ENCODE results near the gene MAPKAPK2.
"Not testable (repeated sequence)": the region's sequence is repeated elsewhere in the genome, so short reads cannot be mapped to it uniquely, and the experiment has no call there.

The MAPKAPK2 gene

DNA sequence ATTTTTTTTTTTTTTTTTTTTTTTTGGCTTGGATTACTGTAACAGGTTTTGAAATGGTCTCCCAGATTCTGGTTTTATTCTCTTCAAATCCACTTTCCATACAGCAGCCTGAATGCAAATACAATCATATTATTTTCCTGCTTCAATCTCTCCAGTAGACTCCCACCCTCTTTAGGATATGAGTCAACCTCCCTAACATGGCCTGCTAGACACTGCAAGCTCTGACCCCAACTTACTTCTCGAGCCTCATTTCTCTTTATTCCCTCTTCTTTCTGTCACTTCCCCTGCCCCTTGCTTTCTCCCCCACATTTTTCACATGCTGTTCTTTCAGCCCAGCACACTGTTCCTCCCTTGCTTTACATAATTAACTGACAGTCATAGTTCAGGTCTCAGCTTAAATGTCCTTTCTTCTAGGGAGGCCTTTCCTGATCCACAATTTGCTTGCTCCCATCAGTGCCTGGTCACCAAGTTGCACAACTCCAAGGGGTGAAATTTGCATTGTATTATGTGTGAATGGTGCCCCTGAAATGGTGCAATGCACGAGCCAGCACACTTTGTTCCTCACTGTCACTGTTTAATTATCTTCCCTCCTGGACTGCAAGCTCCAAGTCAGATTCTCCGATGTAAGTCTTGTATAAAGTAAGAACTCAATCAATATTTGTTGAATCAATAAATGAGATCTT is 63.8 kb downstream of the MAPKAPK2 start:
- no peak for FAIRE-seq

DNA sequence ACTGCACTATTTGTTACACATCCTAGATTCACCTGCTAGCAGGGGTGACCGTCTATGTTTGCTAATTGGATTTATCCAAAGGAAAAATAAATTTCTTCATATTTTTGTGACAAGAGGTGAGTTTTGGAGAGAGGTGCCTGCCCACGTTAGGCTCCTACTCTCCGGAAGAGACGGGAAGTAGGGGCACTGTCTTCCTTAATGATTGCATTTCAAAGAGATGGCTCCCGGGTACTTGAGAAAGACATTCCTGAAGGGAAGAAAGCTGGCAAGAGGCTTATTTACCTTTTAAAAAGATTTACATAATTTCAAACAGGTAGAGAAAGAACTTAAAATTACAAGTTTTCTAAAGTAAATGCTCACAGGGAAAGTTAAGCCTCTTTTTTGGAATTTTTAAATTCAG is 67.2 kb downstream of the MAPKAPK2 start:
- FAIRE-seq: no peak

- no peak for FAIRE-seq
Observed at GRCh38 chr1:206752481-206752880, 67.8 kb downstream of the MAPKAPK2 start.

- FAIRE-seq: no peak
Observed at GRCh38 chr1:206753141-206753540, 68.4 kb downstream of the MAPKAPK2 start.

DNA sequence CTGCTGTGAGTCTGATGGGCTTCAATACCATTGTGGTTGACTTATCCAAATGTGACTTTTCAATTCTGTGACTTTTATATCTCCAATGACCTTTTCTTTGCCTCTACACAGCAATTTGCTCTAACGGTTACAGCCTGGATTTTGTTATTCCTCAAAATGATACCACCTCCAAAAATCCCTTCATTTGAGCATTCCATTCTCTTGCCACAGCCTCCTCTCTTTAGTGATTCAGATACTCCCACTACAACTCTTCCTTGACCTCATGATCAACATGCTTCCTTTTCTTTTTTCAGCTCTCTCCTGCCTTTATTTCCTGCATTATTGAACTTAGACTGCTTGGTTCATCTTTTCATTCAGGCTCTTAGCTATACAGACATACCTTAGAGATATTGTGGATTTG is 69.3 kb downstream of the MAPKAPK2 start:
- FAIRE-seq: no peak

GRCh38 chr1:206757524-206758266 is 73.0 kb downstream of the MAPKAPK2 start:
- no peak for FAIRE-seq

DNA sequence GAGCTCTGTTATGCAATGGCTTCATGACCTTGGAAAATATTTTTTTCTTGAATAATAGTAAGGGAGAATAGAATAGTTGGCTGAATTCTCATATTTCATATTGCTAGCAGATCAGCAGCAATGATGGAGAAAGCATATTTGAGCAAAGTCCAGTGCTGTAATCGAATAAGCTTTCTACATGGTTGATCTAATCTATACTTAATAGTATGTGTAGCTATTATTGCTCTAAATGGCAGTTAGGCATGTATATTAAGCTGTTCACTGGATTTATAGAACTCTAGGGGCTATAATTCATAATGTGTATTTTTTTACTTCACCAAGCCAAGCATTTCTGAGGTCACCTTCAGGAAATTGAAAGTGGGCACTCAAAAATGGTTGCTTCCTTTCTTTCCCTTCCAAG is 75.9 kb downstream of the MAPKAPK2 start:
- no peak for FAIRE-seq

GRCh38 chr1:206761159-206761768 is 76.6 kb downstream of the MAPKAPK2 start:
- no peak for FAIRE-seq

GRCh38 chr1:206762741-206763364 is 78.1 kb downstream of the MAPKAPK2 start:
- not testable (repeated sequence) for FAIRE-seq

- not testable (repeated sequence) for FAIRE-seq
Observed at GRCh38 chr1:206765771-206766170, 81.1 kb downstream of the MAPKAPK2 start.

DNA sequence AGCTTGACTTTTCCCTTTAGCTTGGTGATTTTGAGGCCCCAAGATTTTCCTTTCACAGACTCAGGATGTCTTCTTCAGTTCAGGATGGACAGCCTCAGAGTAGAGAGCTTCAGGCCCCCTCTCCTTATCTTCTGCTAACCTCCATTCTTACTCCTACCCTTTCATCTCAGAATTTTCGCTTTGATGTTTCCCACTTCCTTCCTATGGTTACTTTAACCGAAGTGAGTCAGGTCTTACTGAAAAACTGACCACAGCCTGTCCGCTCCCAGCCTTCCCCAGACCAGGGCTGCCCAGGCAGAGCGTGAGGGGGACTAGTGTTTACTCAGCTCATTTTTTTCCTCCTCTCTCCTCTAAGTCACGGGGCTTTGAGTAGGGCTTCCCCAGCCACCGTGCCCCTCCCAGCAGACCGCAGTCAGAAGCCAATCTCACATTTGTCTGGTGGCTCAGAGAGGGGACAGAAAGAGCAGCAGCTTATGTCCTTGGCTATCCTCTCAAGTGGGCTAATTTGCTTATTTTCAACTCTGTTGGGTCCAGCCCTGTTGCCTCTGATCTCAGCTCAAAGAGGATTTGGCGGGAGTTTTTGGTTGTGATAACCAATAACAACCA is 81.6 kb downstream of the MAPKAPK2 start:
- no peak for FAIRE-seq

DNA sequence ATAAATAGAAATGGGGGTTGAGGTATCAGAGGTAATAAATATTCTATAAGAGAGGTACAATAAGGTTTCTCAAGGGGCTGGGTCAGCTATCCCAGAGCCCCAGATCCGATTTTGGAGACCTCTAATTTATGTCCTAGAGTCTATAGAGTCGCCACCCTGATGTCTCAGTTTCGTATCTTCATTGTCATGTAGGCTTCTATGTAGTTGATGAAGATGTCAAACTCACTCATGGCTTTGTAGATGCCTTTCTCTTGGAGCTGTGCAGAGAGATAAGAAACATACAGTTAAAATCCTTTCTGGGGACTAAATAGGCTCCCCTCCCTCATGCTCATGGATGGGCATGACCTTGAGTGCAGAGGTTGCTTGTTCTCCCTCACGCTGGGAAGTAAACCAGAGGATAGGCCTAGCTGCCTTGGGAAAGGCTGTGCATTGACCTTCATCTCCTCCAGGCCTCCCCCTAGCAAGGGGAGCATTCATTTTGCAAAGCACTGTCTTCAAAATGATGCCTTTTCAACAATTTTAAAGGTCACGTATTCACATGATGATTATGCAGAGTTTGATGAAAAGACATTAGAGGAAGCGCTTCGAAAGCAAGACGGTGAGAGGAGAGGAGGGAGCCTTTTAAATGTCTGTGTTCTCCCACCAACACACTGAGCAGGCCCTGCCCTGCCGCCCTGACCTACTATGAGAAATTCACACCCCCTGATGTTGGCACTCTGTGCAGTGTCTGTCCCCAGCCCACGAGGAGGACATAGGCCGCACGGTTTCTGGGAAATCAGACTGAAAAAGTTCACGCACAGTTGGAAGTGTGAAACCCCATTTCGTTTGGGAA is 84.0 kb downstream of the MAPKAPK2 start:
- no peak for FAIRE-seq

DNA sequence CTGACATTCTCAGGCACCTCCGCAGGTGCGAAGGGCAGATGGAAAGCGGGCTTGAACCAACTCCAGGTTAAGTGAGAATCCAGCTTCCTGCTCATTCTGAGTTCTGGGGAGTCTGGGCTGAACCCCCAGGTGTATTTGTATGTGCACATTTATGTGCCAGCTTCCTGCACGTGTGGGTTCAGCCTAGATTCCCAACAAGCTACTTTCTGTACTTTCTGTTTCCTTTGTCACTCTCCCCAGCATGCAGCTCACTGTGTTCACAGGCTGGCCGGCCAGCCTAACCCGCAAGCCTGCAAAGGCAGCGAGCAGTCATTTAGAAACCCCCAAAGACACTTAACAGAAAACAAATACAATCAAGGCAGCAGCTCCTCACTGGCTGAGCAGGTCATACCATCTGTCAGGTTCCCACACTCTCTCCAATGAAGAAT is 84.6 kb downstream of the MAPKAPK2 start:
- no peak for FAIRE-seq

- no peak for FAIRE-seq
Observed at GRCh38 chr1:206770531-206771337, 86.0 kb downstream of the MAPKAPK2 start, which contains the start of gene IL19. Gene IL19, plus strand, starts transcription at chr1:206770773. Its CDS starts 65,890 bp downstream, at chr1:206836663.

DNA sequence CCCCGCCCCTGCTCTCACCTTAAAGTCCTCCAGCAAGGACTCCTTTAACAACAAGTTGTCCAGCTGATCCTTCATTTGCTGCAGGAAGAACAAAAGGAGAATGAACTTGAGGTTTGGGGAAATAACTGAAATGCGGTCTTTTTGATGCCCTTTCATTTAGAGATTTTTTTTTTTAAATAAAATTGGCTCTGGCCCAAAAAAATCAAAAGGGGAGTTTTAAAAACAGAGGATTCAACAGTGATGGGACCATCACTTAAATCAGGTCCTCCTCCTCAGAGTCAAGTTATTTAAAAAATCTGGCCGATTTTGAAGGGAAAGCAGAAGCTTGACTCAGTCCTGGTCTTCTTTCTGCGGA is 86.6 kb downstream of the MAPKAPK2 start:
- no peak for FAIRE-seq

GRCh38 chr1:206772243-206772937 is 87.7 kb downstream of the MAPKAPK2 start, which contains the start of gene IL10:
Gene IL10, minus strand, starts transcription at chr1:206772494. Its CDS starts 59 bp downstream, at chr1:206772435.
- no peak for FAIRE-seq

- no peak for FAIRE-seq
Observed at GRCh38 chr1:206774093-206774492, 89.4 kb downstream of the MAPKAPK2 start.

GRCh38 chr1:206776229-206776628 is 91.5 kb downstream of the MAPKAPK2 start:
- no peak for FAIRE-seq

- no peak for FAIRE-seq
Observed at GRCh38 chr1:206778031-206778430, 93.3 kb downstream of the MAPKAPK2 start.

DNA sequence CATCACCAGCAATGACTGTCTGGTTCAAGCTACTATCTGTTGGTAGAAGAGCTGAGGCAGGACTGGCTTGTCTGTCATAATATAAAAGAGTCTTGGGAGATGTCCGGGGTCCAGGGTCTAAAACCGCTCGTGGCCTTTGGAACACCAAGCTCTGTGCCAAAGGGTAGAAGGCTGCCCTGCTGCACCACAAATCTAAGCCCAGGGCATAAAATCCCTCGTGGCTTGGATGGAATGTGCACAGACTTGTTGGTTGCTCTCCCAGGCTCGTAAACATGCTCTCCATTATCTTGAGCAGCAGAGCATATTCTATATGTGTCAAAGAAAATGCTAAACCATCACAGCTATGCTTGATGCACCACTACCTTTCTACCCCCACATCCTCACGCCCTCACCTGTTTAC is 94.2 kb downstream of the MAPKAPK2 start:
- FAIRE-seq: not testable (repeated sequence)

All from endometrium (tissue), 2 donors.